ENCODE data around the gene ABR.

Gene ABR

GRCh38 chr17:954431-955164, 225.2 kb downstream of the ABR start:
- no peak for DNase-seq (ENCODE audit: low read depth, low spot score)
- peak overlapping the region; percentile 22 for H3K27ac ChIP-seq

DNA sequence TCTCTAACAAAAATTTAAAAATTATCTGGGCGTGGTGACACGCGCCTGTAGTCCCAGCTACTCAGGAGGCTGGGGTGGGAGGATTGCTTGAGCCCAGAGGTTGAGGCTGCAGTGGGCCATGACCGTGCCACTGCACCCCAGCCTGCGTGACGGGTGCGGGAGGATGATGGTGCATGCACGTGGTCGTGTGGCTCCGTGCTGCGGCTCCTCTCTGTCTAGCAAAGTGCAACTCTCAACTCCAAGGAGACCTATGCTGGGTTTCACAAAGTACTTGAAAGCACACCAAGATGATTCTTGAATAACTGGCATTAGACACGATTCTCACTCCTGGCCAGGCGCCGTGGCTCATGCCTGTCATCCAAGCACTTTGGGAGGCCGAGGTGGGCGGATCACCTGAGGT, 226.0 kb downstream of the ABR start:
- H3K27ac ChIP-seq, result no peak overlapping the region
- DNase-seq (ENCODE audit: low read depth, low spot score), result no peak
